Activated CD4-positive, alpha-beta T cell treated with anti-CD3 and anti-CD28 coated beads, Interleukin-2, Interleukin-6, amounts not matched to agents 100 ng/mL and 50 ng/mL, durations not matched to agents 16 hours and 8 hours (primary cell): ENCODE results near the gene GPR143.

ENCODE experiments used
- DNase-seq: peaks from one replicate; pipeline ENCODE4 v3.0.0-alpha.2; 2020

GPR143 gene

GRCh38 chrX:9767375-9767774, 1.7 kb upstream of the GPR143 start:
- no peak for DNase-seq

GRCh38 chrX:9765072-9765736, 443 bp downstream of the GPR143 start:
- no peak for DNase-seq

DNA sequence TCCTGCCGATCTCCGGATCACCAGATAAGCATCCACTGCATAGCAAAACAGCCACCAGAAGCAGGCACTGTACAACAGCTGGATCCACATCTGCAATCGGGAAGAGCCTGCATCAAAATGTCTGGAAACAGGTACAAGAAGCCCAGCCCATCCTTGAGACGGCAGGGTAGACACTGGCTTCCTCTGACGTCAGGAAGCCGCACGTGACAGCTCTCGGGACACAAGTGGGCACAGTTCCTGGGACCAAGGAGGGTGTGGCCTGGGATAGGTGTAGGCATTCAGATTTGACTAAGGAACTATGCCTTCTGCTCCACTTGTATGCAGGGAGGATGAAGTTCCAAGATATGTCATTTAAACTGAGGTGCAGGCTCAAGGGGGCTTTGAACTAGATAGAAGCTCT, 6.3 kb downstream of the GPR143 start:
- no peak for DNase-seq

GRCh38 chrX:9758021-9758638, 7.5 kb downstream of the GPR143 start:
- DNase-seq: no peak

DNA sequence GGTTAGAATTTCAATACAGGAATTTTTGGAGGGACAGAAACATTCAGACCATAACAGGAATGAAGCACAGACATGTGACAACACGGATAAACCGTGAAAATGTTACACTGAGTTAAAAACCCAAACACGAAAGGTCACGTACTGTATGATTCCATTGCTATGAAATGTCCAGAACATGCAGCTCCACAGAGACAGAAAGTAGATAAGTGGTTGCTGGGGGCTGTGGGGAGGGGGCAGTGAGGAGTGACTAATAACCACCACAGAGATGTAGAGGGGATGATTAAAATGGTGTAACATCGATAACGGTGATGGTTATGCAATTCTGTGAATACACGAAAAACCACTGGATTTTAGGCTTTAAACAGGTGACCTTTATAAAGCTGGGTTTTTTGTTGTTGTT, 8.3 kb downstream of the GPR143 start:
- no peak for DNase-seq

DNA sequence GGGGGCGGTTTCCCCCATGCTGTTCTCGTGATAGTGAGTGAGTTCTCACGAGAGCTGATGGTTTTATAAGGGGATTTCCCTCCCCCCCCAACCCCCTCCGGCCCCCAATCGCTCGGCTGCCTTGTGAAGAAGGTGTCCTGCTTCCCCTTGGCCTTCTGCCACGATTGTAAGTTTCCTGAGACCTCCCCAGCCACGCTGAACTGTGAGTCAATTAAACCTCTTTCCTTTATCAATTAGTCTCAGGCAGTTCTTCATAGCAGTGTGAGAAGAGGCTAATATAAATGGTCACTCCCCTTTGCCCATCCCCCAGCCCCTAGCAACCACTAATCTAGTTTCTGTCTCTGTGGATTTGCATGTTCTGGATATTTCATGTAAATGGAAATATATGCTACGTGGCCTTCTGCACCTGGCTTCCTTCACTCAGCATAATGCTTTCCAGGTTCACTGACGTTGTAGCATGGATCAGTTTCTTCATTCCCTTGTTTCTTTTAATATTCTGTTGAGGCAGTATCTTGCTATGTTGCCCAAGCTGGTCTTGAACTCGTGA, 16.4 kb downstream of the GPR143 start:
- no peak for DNase-seq

DNA sequence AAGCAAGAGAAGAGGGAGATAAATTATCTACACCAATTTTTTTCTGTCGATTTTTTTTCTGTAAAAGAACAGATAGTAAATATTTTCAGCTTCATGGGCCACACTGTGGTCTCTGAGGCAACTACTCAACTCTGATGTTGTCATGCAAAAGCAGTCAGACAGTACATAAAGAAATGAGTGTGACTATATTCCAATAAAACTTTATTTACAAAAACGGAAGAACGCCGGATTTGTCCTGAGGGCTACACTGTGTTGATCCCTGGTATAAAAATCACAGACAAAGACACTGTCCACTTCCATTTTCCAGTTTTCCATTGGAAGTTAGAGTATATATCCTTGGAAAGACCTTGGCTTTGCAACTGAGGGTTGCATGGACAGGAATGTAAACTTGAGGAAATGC, 18.0 kb downstream of the GPR143 start:
- no peak for DNase-seq

DNA sequence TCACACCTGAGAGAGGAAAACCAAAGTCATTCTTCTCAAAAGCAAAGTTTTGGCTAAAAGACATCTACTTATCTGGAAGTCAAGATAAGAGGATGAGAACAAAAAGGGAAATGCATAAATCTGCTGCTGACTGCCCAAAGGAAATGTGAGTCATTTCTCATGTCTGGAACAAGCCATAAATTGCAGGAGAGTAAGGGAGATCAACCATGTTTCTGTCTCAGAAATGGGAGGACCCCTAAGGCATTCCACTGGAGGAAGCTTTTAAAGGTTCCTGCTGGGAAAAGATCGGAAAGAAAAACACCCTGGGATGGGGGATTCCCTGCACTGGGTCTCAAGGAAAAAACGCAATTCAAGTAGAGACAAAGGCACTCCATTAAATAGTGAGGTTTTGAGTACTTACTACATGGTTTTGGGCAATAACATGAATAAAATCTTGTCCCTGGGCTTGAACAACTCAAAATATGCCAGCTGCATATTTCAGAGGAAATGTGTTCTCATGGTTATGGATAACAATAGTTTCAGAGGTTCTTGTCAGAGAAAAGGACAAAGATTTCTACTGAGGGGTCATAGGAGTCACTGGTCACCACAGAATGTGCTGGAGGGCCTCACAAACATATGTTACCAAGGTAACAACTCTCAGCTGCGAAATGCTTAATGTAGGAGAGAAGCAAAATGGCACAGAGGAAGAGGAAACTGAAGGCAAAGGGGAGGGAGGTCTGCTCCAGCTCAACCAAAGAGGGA, 19.3 kb downstream of the GPR143 start:
- no peak for DNase-seq

- peak; percentile 33 for DNase-seq
These were observed 20.1 kb downstream of the GPR143 start for GRCh38 chrX:9745417-9746115.

- DNase-seq: no peak
These were observed 26.5 kb downstream of the GPR143 start for GRCh38 chrX:9739130-9739529.

GRCh38 chrX:9738151-9738550, 27.5 kb downstream of the GPR143 start:
- no peak for DNase-seq

DNA sequence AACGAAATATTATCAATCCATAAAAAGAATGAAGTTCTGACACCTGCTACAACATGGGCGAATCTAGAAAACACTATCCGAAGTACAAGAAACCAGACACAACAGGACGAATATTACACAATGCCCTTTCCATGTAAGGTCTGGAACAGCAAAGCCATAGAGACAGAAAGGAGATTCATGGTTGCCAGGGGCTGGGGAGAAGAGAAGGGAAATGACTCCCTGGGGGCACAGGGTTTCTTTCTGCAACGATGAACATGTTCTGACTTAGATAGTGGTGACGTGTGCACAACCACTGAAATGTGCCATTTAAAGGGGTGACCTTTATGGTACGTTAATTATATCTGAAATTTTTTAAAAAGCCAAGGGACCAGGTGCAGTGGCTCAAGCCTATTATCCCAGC, 28.3 kb downstream of the GPR143 start:
- DNase-seq: no peak

- peak; percentile 33 for DNase-seq
These were observed 34.9 kb downstream of the GPR143 start for GRCh38 chrX:9730752-9731151.

DNA sequence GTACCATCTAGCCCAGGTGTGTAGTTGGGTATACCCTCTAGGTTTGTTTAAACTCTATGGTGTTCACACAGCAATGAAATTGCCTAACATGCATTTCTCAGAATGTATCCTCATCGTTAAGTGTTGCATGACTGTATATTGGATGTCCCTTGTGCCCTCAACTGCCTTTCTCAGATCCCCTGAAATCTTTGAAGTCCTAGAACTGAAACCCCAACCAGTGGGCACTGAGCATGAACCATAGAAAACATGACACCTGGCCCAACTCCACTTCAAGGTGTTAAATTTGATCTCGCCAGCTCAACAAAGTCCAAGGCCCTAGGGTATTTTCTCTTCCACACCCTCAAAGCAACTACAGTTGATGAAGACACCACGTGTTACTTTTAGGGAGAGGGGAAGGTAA, 35.6 kb downstream of the GPR143 start:
- no peak for DNase-seq

GRCh38 chrX:9729171-9729885, 36.3 kb downstream of the GPR143 start:
- no peak for DNase-seq

DNA sequence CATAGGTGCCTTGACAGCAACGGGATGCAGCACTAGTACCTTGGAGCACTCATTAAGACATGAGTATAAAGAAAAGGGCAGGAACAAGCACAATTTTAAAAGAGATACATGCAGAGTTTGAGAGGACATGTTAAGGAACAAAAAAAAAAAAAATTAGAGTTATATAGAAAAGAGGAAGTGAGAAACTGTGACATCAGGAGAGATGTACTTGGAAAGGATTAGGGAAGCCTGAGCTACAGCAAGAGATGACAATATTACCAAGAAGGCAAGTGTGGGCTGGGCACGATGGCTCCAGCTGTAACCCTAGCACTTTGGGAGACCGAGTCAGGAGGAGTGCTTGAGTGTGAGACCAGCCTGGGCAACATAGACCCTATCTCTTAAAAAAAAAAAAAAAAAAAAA, 37.4 kb downstream of the GPR143 start:
- DNase-seq: no peak

- no peak for DNase-seq
These were observed 40.9 kb downstream of the GPR143 start for GRCh38 chrX:9724711-9725110.

- no peak for DNase-seq
These were observed 48.3 kb downstream of the GPR143 start for GRCh38 chrX:9717376-9717775.

DNA sequence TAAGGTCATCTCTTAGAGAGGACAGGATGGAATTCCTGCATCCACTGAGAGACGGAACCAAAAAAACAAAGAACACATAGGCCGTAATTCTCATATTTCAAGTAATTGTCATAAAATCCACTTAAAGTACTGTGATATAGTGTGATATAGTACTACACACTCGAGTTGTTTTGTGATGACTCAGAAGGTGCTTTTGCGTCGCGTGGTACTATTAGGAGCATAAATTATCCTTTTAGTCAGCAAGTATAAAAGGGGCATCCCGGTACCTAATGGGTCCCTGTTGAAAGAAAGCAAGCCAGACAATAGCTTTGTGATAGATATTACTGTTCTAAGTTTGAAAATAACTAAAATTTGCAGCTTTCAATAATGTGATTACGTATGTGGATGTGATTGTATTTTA, 55.3 kb downstream of the GPR143 start:
- no peak for DNase-seq

- DNase-seq: peak; percentile 86
These were observed 56.6 kb downstream of the GPR143 start for GRCh38 chrX:9708923-9709553.

DNA sequence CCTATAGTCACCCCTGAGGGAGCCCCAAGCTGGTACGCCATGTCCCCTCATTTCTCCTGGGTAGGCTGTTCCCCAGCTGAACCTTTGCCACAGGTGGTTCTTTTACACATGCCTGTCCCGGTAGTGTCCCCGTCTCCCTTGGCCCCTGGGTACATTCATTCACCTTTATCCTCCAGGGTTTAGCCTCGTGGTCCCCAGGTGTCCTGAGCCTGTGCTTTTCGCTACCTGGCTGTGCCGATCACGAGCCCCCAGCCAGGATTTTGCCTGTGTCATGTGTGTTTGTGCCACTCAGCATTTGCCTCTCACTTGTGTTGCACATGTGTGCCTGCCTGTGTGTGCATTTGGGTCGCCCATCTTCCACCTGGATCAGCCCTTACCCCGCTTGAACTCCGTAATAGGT, 57.6 kb downstream of the GPR143 start:
- DNase-seq: no peak
